D721Med (cell line): ENCODE results near the gene ZNF460.

Experiments
- DNase-seq: peaks from one replicate; pipeline ENCODE4 v3.0.0; 2011; ENCODE audit warnings: low spot score; ENCODE audit not compliant: insufficient read length
- FAIRE-seq: peaks from 2 replicates; lab custom pipeline; 2011; peaks lifted over from hg19 to GRCh38; lab: Jason Lieb, UNC
- TF ChIP-seq, protein P1 (sequence below): IDR thresholded peaks from 2 replicates; pipeline ENCODE4 v1.5.1; 2012; ENCODE audit warnings: mild to moderate bottlenecking, control low read depth; ENCODE audit not compliant: insufficient read depth; ENCODE audit errors: missing control alignments

The ZNF460 gene

DNA sequence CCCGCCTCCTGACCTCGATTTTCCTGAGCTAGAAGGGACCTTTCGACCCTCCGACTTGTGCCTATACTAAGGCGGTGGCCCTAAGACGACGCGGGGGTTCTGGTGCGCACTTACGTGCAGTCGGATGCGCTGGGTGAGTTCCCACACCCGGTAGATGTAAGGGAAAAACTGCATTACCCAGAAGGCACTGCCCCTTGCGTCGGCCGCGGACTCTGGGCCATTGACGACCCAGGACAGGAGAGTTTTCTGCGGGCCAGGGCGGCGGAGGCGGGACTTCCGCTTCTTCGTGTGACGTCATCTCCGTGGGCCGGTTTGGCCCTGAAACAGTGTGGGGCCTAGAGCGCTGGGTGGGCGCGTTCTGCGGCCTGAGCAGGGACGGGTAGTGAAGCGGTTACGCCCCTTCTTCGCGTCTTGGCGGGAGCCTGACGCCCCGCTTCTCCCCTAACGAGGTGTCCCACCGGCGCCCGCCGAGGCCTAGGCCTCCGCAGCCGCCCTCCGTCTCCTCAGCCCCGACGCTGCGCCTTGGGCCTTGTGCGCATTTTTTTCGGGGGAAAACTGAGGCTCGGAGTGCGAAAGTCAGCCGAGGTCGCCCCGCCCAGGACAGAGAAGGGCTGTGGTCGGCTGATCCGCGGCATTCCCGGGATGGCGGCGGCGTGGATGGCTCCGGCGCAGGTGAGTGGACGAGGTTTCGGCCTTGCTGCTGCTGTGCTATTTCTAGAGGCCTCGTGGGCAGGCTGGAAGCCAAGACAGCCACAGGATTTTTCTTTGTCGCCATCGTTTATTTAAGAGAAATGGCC, at the start of gene ZNF460:
TSS of gene ZNF460 (plus strand) at position 321 of the 797 bp plus-strand sequence. CDS start at position 643, 322 bp downstream.
- FAIRE-seq (no peak), DNase-seq (peak; percentile 84)
- TF ChIP-seq, protein P1, sequence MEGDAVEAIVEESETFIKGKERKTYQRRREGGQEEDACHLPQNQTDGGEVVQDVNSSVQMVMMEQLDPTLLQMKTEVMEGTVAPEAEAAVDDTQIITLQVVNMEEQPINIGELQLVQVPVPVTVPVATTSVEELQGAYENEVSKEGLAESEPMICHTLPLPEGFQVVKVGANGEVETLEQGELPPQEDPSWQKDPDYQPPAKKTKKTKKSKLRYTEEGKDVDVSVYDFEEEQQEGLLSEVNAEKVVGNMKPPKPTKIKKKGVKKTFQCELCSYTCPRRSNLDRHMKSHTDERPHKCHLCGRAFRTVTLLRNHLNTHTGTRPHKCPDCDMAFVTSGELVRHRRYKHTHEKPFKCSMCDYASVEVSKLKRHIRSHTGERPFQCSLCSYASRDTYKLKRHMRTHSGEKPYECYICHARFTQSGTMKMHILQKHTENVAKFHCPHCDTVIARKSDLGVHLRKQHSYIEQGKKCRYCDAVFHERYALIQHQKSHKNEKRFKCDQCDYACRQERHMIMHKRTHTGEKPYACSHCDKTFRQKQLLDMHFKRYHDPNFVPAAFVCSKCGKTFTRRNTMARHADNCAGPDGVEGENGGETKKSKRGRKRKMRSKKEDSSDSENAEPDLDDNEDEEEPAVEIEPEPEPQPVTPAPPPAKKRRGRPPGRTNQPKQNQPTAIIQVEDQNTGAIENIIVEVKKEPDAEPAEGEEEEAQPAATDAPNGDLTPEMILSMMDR = no peak

DNA sequence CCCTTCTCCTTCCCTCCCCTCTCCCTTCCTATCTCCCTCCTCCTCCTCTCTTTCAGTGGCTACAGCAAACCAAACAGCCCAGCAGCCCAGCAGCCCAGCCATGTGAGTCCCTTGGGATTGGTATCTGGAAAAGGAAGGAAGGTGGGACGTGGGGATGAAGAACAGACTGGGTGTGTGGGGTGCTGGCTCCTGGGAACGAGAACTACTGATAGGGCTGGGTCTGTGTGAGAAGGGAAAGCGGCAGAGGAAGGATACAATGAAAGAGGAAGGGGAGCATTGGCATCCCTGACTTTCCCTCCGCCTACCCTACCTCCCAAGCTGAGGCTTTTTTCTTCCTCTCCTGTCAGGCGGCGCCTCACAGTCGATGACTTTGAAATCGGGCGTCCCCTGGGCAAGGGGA, 48.6 kb upstream of the ZNF460 start:
- FAIRE-seq = no peak
- TF ChIP-seq, protein P1 = no peak
- DNase-seq = no peak

DNA sequence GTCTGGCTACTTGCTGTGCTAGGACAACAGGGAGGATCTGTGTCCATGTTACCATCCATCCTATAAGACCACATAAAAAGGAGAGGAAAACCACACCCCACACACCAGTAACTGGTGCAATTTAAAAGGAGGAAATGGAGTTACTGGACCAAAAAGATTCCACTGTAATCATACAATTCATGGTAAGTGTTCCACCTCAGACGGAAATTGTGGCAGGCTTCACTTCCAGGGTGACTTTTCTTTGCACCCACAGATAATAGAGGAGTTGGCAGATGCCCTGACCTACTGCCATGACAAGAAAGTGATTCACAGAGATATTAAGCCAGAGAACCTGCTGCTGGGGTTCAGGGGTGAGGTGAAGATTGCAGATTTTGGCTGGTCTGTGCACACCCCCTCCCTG, 47.1 kb upstream of the ZNF460 start:
- TF ChIP-seq, protein P1 = no peak
- DNase-seq = no peak
- FAIRE-seq = no peak

DNA sequence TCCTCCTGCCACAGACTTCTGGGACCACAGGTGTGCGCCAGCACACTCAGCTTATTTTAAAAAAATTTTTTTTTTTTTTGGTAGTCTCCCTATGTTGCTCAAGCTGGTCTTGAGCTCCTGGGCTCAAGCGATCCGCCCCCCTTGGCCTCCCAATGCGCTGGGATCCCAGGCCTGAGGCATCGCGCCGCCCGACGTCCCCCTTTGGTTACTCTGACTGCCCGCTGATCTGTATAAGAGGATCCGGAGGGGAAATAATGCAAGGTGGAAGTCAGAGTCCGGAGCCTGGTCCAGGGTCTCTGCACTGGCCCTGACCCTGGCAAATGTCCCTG, 40.3 kb upstream of the ZNF460 start:
- no peak for FAIRE-seq
- TF ChIP-seq, protein P1 = no peak
- no peak for DNase-seq

DNA sequence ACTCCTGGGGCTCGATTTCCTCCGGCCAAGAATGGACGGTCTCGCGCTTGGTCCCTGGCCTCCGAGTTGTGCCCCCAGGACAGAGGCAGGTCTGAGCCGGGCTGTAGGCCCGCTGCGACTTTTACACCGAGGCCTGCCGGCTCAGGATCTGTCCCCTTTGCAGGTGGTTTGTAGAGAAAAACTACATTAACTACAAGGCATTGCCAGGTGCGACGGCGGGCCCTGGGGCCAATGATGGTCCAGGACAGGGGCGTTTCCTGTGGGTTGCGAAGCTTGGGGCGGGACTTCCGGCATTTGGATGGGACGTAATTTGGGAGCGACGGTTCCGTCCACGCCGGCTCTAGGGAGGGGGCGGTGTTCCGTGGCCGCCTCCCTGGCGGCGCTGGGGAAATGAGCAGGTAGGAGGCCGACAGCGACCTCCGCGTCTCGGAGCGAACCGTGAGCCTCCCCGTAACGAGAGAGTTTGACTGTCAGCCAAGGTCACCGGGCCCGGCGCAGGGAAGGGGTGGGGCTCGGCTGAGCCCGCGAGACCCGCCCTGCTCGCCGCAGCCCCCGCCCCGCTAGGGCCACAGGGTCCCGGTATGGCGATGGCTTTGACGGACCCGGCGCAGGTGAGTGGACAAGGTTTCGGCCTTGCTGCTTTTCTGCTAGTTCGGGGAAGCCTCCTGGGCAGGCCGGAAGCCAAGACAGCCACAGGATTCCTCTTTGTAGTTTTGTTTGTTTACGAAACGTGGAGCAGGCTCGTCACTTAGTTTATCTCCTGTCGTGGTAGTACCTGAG, 39.8 kb upstream of the ZNF460 start, which contains the start of gene ZNF805:
TSS of gene ZNF805 (plus strand) at position 322 of the 780 bp plus-strand sequence. CDS start at position 582, 260 bp downstream.
- FAIRE-seq (peak; percentile 41), DNase-seq (peak; percentile 88)
- TF ChIP-seq, protein P1 = no peak

DNA sequence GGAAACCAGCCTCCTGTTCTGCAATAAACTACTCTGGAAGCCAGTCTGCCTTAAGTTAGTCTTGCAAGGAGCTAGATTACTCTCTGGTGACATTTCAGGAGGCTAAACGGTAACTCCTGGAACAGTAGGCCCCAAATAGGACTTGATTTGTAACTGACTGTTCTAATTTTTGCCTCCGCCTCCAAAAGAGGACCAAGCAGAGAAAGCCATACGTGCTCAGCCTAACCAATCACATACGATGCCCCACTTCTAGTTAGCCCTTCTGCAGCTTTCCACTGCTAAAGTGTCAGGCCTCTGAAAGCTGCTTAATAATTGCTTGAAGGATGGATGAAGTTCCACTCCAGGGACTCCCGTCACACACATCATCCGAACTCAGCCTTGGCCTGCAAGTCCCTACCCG, 39.1 kb upstream of the ZNF460 start:
- TF ChIP-seq, protein P1 = no peak
- FAIRE-seq (no peak), DNase-seq (no peak)

DNA sequence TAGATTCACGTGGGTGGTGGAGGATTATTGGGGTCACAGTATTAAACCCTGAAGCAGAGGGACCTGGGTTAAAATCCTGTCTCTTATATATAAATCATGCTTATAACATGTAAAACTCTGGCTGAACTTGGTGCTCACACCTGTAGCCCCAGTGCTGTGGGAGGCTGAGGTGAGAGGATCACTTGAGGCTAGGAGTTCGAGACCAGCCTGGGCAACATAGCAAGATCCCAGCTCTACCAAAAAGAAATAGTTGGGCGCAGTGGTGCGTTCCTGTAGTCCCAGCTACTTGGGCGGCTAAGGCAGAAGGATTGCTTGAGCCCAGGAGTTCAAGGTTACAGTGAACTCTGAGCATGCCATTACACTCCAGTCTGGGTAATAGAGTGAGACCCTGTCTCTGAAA, 37.5 kb upstream of the ZNF460 start:
- DNase-seq (no peak), FAIRE-seq (no peak)
- TF ChIP-seq, protein P1 = no peak
